T-helper 17 cell (primary cell): ENCODE data around the gene C1RL. TPM values are rescaled to one million over a fixed set of nuclear protein-coding genes. Genes with fewer than 3 reads are reported as not detected.

Source experiments
- ATAC-seq: fragments of 150-1000 bp; cut with Tn5 transposase; 2 replicates; pipeline ENCODE4 v1.10.0; 2021; ENCODE audit warnings: mild to moderate bottlenecking, moderate library complexity
- DNase-seq, 3 donors: peaks; one replicate each; pipeline versions ENCODE4 v3.0.0 to v3.0.0-alpha.2; 2020 to 2021
- H3K9me3 ChIP-seq: one replicate; pipeline ENCODE4 v1.7.0; 2013; ENCODE audit warnings: low read length, mild to moderate bottlenecking; ENCODE audit not compliant: control insufficient read depth, poor library complexity, severe bottlenecking
- H3K27ac Mint-ChIP-seq: one replicate; pipeline ENCODE4 v1.8.0; 2022; ENCODE audit warnings: mild to moderate bottlenecking, moderate library complexity, mixed read lengths
- H3K27me3 Mint-ChIP-seq: one replicate; pipeline ENCODE4 v1.8.0; 2022; ENCODE audit warnings: mixed read lengths
- H3K36me3 Mint-ChIP-seq: one replicate; pipeline ENCODE4 v1.8.0; 2022; ENCODE audit warnings: low read depth, mixed read lengths
- H3K4me1 Mint-ChIP-seq: one replicate; pipeline ENCODE4 v1.8.0; 2022; ENCODE audit warnings: mild to moderate bottlenecking, mixed read lengths
- H3K4me3 Mint-ChIP-seq: one replicate; pipeline ENCODE4 v1.8.0; 2022; ENCODE audit warnings: mild to moderate bottlenecking, moderate library complexity, mixed read lengths
- total RNA-seq, 4 donors: library from RNA in 2 of 4; stranded (reverse) in 2 of 4; gene quantifications; one replicate each; pipeline ENCODE4 v1.2.3 and lab custom pipeline; 2022 to 2026

Gene C1RL
- total RNA-seq, 2 donors from 2014 or later, result 21.4 to 27.2 TPM

GRCh38 chr12:7091660-7092228 lies 17.3 kb downstream of the C1RL start:
- ATAC-seq (no peak), DNase-seq (no peak)
- H3K4me1 Mint-ChIP-seq, result peaks cover 12% of the 10 kb centered on the region
- peak overlapping the region; percentile 34 for H3K27ac Mint-ChIP-seq
- peaks cover 6% of the 10 kb centered on the region for H3K27me3 Mint-ChIP-seq
- peak overlapping the region; percentile 87 for H3K4me3 Mint-ChIP-seq
- H3K36me3 Mint-ChIP-seq, result peaks cover 3% of the 10 kb centered on the region
- H3K9me3 ChIP-seq, result no peaks in the 10 kb centered on the region

- no peak overlapping the region for H3K4me3 Mint-ChIP-seq
- H3K27me3 Mint-ChIP-seq, result peaks cover 6% of the 10 kb centered on the region
Observed at GRCh38 chr12:7091171-7091570, 17.8 kb downstream of the C1RL start.

GRCh38 chr12:7090222-7090998 lies 18.6 kb downstream of the C1RL start:
- peaks cover 12% of the 10 kb centered on the region for H3K4me1 Mint-ChIP-seq
- H3K4me3 Mint-ChIP-seq, result no peak overlapping the region
- H3K27ac Mint-ChIP-seq, result no peak overlapping the region
- ATAC-seq (no peak), DNase-seq (no peak)
- peaks cover 6% of the 10 kb centered on the region for H3K27me3 Mint-ChIP-seq
- peaks cover 3% of the 10 kb centered on the region for H3K36me3 Mint-ChIP-seq
- H3K9me3 ChIP-seq, result no peaks in the 10 kb centered on the region

More at GRCh38 chr12:7091171-7091570, 17.8 kb downstream of the C1RL start:
- peaks cover 3% of the 10 kb centered on the region for H3K36me3 Mint-ChIP-seq
- no peaks in the 10 kb centered on the region for H3K9me3 ChIP-seq
- H3K27ac Mint-ChIP-seq, result no peak overlapping the region
- DNase-seq (no peak), ATAC-seq (no peak)
- peaks cover 12% of the 10 kb centered on the region for H3K4me1 Mint-ChIP-seq

GRCh38 chr12:7089196-7089871 lies 19.7 kb downstream of the C1RL start:
- peaks cover 6% of the 10 kb centered on the region for H3K27me3 Mint-ChIP-seq
- no peak for ATAC-seq
- peaks cover 12% of the 10 kb centered on the region for H3K4me1 Mint-ChIP-seq
- no peak overlapping the region for H3K4me3 Mint-ChIP-seq
- no peak for DNase-seq
- peaks cover 3% of the 10 kb centered on the region for H3K36me3 Mint-ChIP-seq
- peak overlapping the region; percentile 57 for H3K27ac Mint-ChIP-seq
- H3K9me3 ChIP-seq, result no peaks in the 10 kb centered on the region

- peaks cover 3% of the 10 kb centered on the region for H3K36me3 Mint-ChIP-seq
- H3K9me3 ChIP-seq, result no peaks in the 10 kb centered on the region
- H3K4me3 Mint-ChIP-seq, result no peak overlapping the region
- no peaks in the 10 kb centered on the region for H3K27me3 Mint-ChIP-seq
- ATAC-seq (no peak), DNase-seq (no peak)
- no peak overlapping the region for H3K27ac Mint-ChIP-seq
- no peaks in the 10 kb centered on the region for H3K4me1 Mint-ChIP-seq
Observed at GRCh38 chr12:7083125-7083524, 25.9 kb downstream of the C1RL start.

GRCh38 chr12:7081037-7081436 lies 28.0 kb downstream of the C1RL start:
- Mint-ChIP-seq H3K27ac (no peak overlapping the region), H3K27me3 (peaks cover 10% of the 10 kb centered on the region), H3K4me3 (no peak overlapping the region), H3K4me1 (peaks cover 5% of the 10 kb centered on the region), H3K36me3 (peaks cover 5% of the 10 kb centered on the region)
- no peak for DNase-seq
- H3K9me3 ChIP-seq, result no peaks in the 10 kb centered on the region
- ATAC-seq, result no peak

- DNase-seq (no peak), ATAC-seq (no peak)
- Mint-ChIP-seq H3K36me3 (peaks cover 10% of the 10 kb centered on the region), H3K27ac (no peak overlapping the region), H3K27me3 (peaks cover 17% of the 10 kb centered on the region), H3K4me3 (no peak overlapping the region), H3K4me1 (peaks cover 12% of the 10 kb centered on the region)
- no peaks in the 10 kb centered on the region for H3K9me3 ChIP-seq
Observed at GRCh38 chr12:7079826-7080125, 29.2 kb downstream of the C1RL start.

GRCh38 chr12:7078163-7078562 lies 30.9 kb downstream of the C1RL start:
- no peaks in the 10 kb centered on the region for H3K9me3 ChIP-seq
- DNase-seq (no peak), ATAC-seq (no peak)
- Mint-ChIP-seq H3K27me3 (peaks cover 23% of the 10 kb centered on the region), H3K36me3 (peaks cover 8% of the 10 kb centered on the region), H3K4me1 (peaks cover 12% of the 10 kb centered on the region), H3K4me3 (no peak overlapping the region), H3K27ac (no peak overlapping the region)

- DNase-seq (no peak), ATAC-seq (no peak)
- Mint-ChIP-seq H3K36me3 (peaks cover 7% of the 10 kb centered on the region), H3K27me3 (peaks cover 35% of the 10 kb centered on the region), H3K27ac (peak overlapping the region; percentile 87), H3K4me3 (no peak overlapping the region), H3K4me1 (peaks cover 12% of the 10 kb centered on the region)
- H3K9me3 ChIP-seq, result no peaks in the 10 kb centered on the region
Observed at GRCh38 chr12:7076493-7076892, 32.5 kb downstream of the C1RL start.

GRCh38 chr12:7075939-7076338 lies 33.1 kb downstream of the C1RL start:
- Mint-ChIP-seq H3K36me3 (peaks cover 7% of the 10 kb centered on the region), H3K27me3 (peaks cover 35% of the 10 kb centered on the region), H3K4me1 (peaks cover 12% of the 10 kb centered on the region), H3K4me3 (no peak overlapping the region), H3K27ac (peak overlapping the region; percentile 87)
- no peaks in the 10 kb centered on the region for H3K9me3 ChIP-seq
- DNase-seq, result no peak
- no peak for ATAC-seq

- DNase-seq (no peak), ATAC-seq (peak; percentile 28)
- H3K36me3 Mint-ChIP-seq, result peaks cover 7% of the 10 kb centered on the region
- H3K4me1 Mint-ChIP-seq, result peaks cover 12% of the 10 kb centered on the region
- H3K9me3 ChIP-seq, result no peaks in the 10 kb centered on the region
- H3K27me3 Mint-ChIP-seq, result peaks cover 40% of the 10 kb centered on the region
- no peak overlapping the region for H3K4me3 Mint-ChIP-seq
- peak overlapping the region; percentile 87 for H3K27ac Mint-ChIP-seq
Observed at GRCh38 chr12:7075518-7075917, 33.5 kb downstream of the C1RL start.

GRCh38 chr12:7073946-7074345 lies 35.1 kb downstream of the C1RL start:
- no peak overlapping the region for H3K4me3 Mint-ChIP-seq
- no peaks in the 10 kb centered on the region for H3K9me3 ChIP-seq
- ATAC-seq, result no peak
- H3K36me3 Mint-ChIP-seq, result peaks cover 7% of the 10 kb centered on the region
- DNase-seq, result no peak
- no peak overlapping the region for H3K27ac Mint-ChIP-seq
- peaks cover 53% of the 10 kb centered on the region for H3K27me3 Mint-ChIP-seq
- H3K4me1 Mint-ChIP-seq, result peaks cover 12% of the 10 kb centered on the region

GRCh38 chr12:7072554-7072953 lies 36.5 kb downstream of the C1RL start:
- H3K27me3 Mint-ChIP-seq, result peaks cover 65% of the 10 kb centered on the region
- no peak overlapping the region for H3K27ac Mint-ChIP-seq
- H3K4me3 Mint-ChIP-seq, result no peak overlapping the region
- peaks cover 11% of the 10 kb centered on the region for H3K36me3 Mint-ChIP-seq
- H3K4me1 Mint-ChIP-seq, result peaks cover 12% of the 10 kb centered on the region
- H3K9me3 ChIP-seq, result no peaks in the 10 kb centered on the region
- DNase-seq (no peak), ATAC-seq (no peak)
